Measurements from ENCODE around the gene CABCOCO1.

GRCh38 chr10:61732629-61733278 lies 70.0 kb downstream of the CABCOCO1 start:
- TF ChIP-seq POLR2A (IDR thresholded peaks at IDR 0.05; ENCODE audit: borderline replicate concordance, extremely low read depth, insufficient read depth, insufficient read length) (no peak), CTCF (IDR thresholded peaks at IDR 0.05 in 2 of 3, conservative IDR thresholded peaks at IDR 0.05 in 1 of 3; ENCODE audit: borderline replicate concordance in 1 of 3, insufficient read depth in 1 of 3, low read depth in 2 of 3, low read length in 2 of 3) (no peak), SRF (IDR thresholded peaks at IDR 0.05; ENCODE audit: low read depth) (no peak), SP1 (IDR thresholded peaks at IDR 0.05; ENCODE audit: low read depth) (no peak), EGR1 (IDR thresholded peaks at IDR 0.05; ENCODE audit: low read depth) (no peak), JUND (IDR thresholded peaks at IDR 0.05) (no peak), ATF3 (IDR thresholded peaks at IDR 0.05) (no peak)

Measured in HCT116 (cell line).